ENCODE measurements around the gene NODAL. TPM values are rescaled to one million over a fixed set of nuclear protein-coding genes. Genes with fewer than 3 reads are reported as not detected.

The NODAL gene
- polyA plus RNA-seq, 2 of the 4 experiments (the other 2 are of a cell fraction) = not detected

- CTCF ChIA-PET = interaction anchor here (0.6 to 12.4 kb wide), 5 partner anchors 9 to 104 kb away, joined by 3 to 86 read pairs (median 5); no protein-coding TSS in a partner anchor
- no peak overlapping the region for H3K27ac ChIP-seq
- no peaks in the 10 kb centered on the region for H3K9me3 ChIP-seq
- TF ChIP-seq EP300 (IDR thresholded peaks at IDR 0.05) (no peak), RAD21 (conservative IDR thresholded peaks at IDR 0.05 in 1 of 2, IDR thresholded peaks at IDR 0.05 in 1 of 2) (no peak), ESRRA (IDR thresholded peaks at IDR 0.05; ENCODE audit: borderline replicate concordance, low read length) (no peak), HOXB13 (CRISPR knock-in tag; IDR thresholded peaks at IDR 0.05; ENCODE audit: low read depth) (no peak), CHD4 (IDR thresholded peaks at IDR 0.05; ENCODE audit: borderline replicate concordance) (no peak), NFE2L2 (conservative IDR thresholded peaks at IDR 0.05; ENCODE audit: low read length) (no peak), CBX2 (IDR thresholded peaks at IDR 0.05; ENCODE audit: borderline replicate concordance, low read depth) (no peak)
- ATAC-seq (no peak), DNase-seq (ENCODE audit: low read depth in 1 of 2, low spot score in 1 of 2) (no peak), FAIRE-seq (no peak)
- H3K4me3 ChIP-seq = no peak overlapping the region
- no peak overlapping the region for H3K4me2 ChIP-seq
- WGBS (ENCODE audit: missing lambda C conversion rate) = 57% methylated on average over 8 of the region's 8 CpGs
- H3K4me1 ChIP-seq = no peaks in the 10 kb centered on the region
- POLR2A ChIA-PET = interaction anchor here (0.6 to 0.7 kb wide), 2 partner anchors 42 to 59 kb away, joined by 3 to 4 read pairs; partner anchors contain the start of gene EIF4EBP2
These were observed 4.5 kb upstream of the NODAL start for GRCh38 chr10:70445718-70446657.

GRCh38 chr10:70444744-70445143, 3.3 kb upstream of the NODAL start:
- WGBS (ENCODE audit: missing lambda C conversion rate) = 77% methylated on average over 4 of the region's 4 CpGs

GRCh38 chr10:70442332-70442988, 979 bp upstream of the NODAL start:
- Histone ChIP-seq H3K27ac (no peak overlapping the region), H3K4me3 (no peak overlapping the region), H3K9me3 (no peaks in the 10 kb centered on the region), H3K4me1 (no peaks in the 10 kb centered on the region), H3K4me2 (no peak overlapping the region)
- ChIA-PET POLR2A (no interaction called here), CTCF (interaction anchor here (0.8 to 2.0 kb wide), 2 partner anchors 10 to 19 kb away, joined by 4 to 10 read pairs; no protein-coding TSS in a partner anchor)
- WGBS (ENCODE audit: missing lambda C conversion rate) = 55% methylated on average over 6 of the region's 6 CpGs
- ATAC-seq (no peak), DNase-seq (ENCODE audit: low read depth in 1 of 2, low spot score in 1 of 2) (no peak), FAIRE-seq (no peak)
- TF ChIP-seq HOXA7 (CRISPR knock-in tag; IDR thresholded peaks at IDR 0.05) (no peak), CTCF (IDR thresholded peaks at IDR 0.05) (no peak)

More at GRCh38 chr10:70444744-70445143, 3.3 kb upstream of the NODAL start:
- H3K4me3 ChIP-seq = no peak overlapping the region
- no peak overlapping the region for H3K27ac ChIP-seq
- TF ChIP-seq RFX5 (IDR thresholded peaks at IDR 0.05) = no peak
- no peak for TF ChIP-seq ZC3H11A (IDR thresholded peaks at IDR 0.05)
- TF ChIP-seq CTCF (IDR thresholded peaks at IDR 0.05) = no peak
- no peak for TF ChIP-seq NR3C1 (IDR thresholded peaks at IDR 0.05)
- no peaks in the 10 kb centered on the region for H3K4me1 ChIP-seq
- ChIA-PET CTCF (interaction anchor here (12.4 kb wide), 1 partner anchor 18 kb away, joined by 86 read pairs; no protein-coding TSS in a partner anchor), POLR2A (no interaction called here)
- no peak for ATAC-seq
- no peaks in the 10 kb centered on the region for H3K9me3 ChIP-seq
- no peak overlapping the region for H3K4me2 ChIP-seq
- DNase-seq (ENCODE audit: low read depth in 1 of 2, low spot score in 1 of 2) = no peak
- FAIRE-seq = no peak

Data from A549 (cell line).